Measurements from ENCODE around the gene PSMD8.
A peak's percentile ranks its signal among the peaks of the same experiment; 100 is the strongest.

Gene PSMD8

DNA sequence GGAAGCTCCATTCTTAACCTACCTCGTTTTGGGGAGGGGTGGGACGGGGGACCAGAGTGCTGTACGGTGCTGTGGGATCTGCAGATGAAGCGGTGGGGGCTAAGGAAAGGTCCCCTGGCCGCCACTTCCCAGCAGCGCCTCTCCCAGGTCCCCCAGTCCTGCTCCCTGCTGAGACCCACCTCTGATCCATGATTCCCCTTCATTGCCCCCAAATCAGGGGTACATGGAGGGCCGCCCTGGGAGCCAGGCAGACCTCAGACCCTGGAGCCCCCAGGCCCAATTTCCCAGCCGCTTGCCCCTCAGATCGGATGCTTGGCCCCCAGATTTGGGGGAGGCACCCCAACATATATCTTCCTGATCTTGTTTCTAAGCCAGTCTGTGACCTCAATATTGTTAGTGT lies 24.7 kb downstream of the PSMD8 start:
- H3K27ac ChIP-seq = no peak overlapping the region
- TF ChIP-seq CTCF (IDR thresholded peaks at IDR 0.05) (no peak), ZFX (IDR thresholded peaks at IDR 0.05; ENCODE audit: borderline replicate concordance) (no peak)

DNA sequence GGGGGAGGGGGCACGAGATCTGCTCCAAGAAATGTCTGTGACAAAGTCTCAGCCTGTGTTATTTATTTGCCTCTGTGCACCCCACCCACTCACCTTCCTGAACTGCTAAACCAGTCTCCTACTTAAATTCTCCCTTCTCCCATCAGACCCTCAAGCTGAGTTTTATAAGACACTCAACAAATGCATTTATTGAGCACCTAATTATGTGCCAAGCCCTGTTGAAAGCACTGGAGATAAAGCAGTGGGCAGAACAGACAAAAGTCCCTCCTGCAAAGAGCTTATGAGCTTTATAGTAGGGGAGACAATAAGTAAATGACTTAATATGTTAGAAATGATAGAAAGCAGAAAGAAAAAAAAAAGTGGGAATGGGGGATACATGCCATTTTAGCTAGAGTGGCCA lies 25.2 kb downstream of the PSMD8 start:
- peak overlapping the region; percentile 75; the same call in 1 of the 2 replicates for H3K27ac ChIP-seq
- no peak for TF ChIP-seq CTCF (IDR thresholded peaks at IDR 0.05)
- TF ChIP-seq ZFX (IDR thresholded peaks at IDR 0.05; ENCODE audit: borderline replicate concordance) = no peak

DNA sequence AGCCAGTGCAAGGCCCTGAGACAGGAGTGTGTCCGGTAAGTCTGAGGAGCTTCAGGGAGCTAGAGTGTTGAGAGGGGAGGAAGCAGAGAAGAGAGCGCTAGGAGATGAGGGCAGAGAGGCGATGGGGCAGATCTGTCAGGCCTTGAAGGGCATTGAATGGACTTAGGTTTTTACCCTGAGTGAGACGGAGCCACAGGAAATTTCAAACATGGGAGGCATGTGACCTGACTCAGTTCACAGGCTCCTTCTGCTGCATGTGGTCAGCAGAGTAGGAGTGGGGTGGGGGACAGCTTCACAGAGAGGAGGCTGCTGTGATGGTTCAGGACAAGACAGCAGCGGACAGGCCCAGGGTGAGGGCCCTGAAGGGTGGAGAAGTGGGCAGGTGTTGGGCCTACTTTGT lies 26.0 kb downstream of the PSMD8 start:
- H3K27ac ChIP-seq = peak overlapping the region; percentile 75
- TF ChIP-seq ZFX (IDR thresholded peaks at IDR 0.05; ENCODE audit: borderline replicate concordance) = no peak
- no peak for TF ChIP-seq CTCF (IDR thresholded peaks at IDR 0.05)

DNA sequence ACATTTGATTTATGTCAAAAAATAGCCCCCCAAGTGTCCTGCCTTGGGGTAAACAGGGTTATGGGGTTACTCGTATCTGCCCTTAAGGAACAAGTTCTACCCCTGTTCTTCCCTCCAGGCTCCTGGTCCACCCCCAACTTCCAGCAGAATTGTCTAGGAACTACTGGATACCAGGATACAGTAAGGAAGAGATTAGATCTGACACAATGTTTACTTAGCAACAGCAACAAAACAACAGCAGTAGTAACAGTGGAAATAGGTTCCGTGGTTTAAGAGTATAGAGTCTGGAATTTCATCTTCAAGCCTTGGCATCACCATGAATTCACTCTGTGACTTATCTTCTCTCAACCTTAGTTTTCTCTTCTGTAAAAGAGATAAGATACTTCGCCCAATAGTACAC lies 26.8 kb downstream of the PSMD8 start:
- no peak for TF ChIP-seq ZFX (IDR thresholded peaks at IDR 0.05; ENCODE audit: borderline replicate concordance)
- no peak for TF ChIP-seq CTCF (IDR thresholded peaks at IDR 0.05)

DNA sequence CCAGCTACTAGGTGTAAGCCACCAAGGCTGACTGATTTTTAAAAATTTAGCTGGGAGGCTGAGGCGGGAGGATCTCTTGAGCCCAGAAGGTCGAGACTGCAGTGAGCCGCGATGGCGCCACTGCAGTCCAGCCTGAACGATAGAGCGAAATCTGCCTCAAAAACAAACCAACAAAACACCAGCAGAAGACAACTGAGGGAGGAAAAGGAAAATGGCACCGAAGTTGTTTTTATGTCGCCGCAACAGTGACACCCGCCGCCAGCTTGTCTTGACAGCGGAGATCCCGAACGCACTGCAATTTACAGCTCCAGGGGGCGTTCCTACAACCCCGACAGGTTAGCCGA lies 28.2 kb downstream of the PSMD8 start:
- peak overlapping the region; percentile 75 for H3K27ac ChIP-seq
- TF ChIP-seq CTCF (IDR thresholded peaks at IDR 0.05) (no peak), ZFX (IDR thresholded peaks at IDR 0.05; ENCODE audit: borderline replicate concordance) (no peak)

More for the DNA sequence above, 26.8 kb downstream of the PSMD8 start:
- peak overlapping the region; percentile 75 for H3K27ac ChIP-seq

DNA sequence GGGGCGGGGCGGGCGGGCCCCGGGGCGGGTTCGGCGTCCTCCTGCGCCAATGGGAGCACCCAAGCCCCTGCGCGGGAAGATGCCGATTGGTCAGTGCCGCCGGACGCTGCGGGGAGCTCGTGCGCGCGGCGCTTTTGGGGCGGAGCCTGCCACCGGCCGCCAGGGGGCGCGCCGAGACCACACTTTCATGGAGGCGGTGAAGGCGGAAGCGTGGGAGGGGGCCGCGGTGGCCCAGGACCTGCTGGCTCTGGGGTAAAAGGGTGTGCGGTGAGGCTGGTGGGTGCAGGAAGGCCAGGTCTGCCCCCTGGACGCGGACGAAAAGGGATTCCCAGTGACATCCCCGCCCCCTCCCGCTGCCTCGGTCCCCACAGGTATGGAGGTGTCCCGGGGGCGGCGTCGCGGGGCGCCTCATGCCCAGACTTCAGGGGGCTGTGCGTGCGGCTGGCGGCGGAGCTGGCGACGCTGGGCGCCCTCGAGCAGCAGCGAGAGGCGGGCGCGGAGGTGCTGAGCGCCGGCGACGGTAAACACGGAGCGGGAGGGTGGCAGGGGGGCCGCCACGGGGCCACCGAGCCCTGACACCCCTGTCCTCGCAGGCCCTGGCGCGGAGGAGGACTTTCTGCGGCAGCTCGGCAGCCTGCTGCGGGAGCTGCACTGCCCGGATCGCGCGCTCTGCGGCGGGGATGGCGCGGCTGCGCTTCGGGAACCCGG lies 28.8 kb downstream of the PSMD8 start, which contains the start of gene FAM98C:
TSS of gene FAM98C (plus strand) at position 127 of the 708 bp plus-strand sequence. CDS start at position 188, 61 bp downstream.
- TF ChIP-seq ZFX (IDR thresholded peaks at IDR 0.05; ENCODE audit: borderline replicate concordance) (no peak), CTCF (IDR thresholded peaks at IDR 0.05) (peak; percentile 93)
- H3K27ac ChIP-seq = peak within 1 kb of the TSS; percentile 75

DNA sequence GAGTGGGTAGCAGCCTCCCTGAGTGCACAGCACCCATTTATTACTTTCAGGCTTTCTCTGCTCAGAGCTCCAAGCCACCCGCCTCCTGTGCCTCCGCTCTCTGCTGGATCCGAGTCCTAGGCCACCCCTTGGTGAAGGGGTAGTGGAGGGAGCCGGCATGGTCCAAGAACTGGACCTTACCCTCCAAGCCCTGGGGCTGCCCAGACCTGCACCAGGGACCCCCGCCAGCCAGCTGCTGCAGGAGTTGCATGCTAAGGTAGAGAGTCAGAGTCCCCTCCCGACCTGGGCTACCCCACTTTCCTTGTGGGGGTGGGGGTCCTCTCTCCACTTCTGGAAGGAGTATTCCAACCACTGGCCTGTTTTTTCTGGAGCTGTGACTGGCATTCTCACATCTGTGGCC lies 30.5 kb downstream of the PSMD8 start:
- H3K27ac ChIP-seq = no peak overlapping the region

More for the DNA sequence above, 30.5 kb downstream of the PSMD8 start:
- TF ChIP-seq CTCF (IDR thresholded peaks at IDR 0.05) (no peak), ZFX (IDR thresholded peaks at IDR 0.05; ENCODE audit: borderline replicate concordance) (no peak)

Measured in 22Rv1 (cell line).